GM21381 (cell line): ENCODE data around the gene NEK2.

ENCODE experiments used
- ATAC-seq: cut with Tn5 transposase; IDR thresholded peaks from one replicate; pipeline ENCODE4 v1.9.1; 2021; ENCODE audit warnings: mild to moderate bottlenecking, moderate library complexity; ENCODE audit not compliant: unreplicated experiment

The NEK2 gene

DNA sequence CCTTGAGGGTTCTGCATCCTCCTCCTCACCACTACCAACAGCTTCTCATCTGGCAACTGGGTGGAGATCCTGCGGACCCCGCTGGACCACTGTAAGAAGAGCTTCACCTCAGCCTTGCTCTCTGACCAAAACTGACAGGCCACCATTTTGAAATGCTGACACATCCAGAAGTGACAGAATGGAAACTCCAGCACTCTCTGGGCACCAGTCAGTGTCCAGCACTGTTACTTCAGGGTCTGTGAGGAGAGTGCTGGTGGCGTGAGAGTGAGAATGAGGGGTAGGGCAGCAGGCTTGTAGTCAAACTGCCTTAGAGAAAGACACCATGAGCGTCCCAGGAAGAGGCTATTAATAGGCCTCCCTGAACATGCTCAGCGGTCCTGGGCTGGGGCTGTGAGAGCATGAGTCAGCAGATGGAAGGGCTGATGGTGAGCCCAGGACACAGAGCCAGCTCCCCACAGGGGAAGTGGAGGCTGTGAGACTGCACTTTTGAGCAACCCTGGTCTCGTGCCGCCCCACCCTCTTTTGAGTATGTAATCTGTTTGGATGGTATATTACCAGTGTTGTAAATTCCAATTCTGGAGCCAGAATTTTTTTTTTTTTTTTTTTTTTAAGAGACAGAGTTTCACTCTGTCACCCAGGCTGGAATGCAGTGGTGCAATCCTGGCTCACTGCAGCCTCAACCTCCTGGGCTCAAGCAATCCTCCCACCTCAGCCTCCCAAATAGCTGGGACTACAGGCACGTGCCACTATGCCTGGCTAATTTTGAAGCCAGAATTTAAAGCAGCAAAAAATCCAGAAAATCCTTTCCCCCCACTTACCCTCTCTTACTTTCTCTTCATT lies 62.1 kb downstream of the NEK2 start:
- ATAC-seq = no peak

DNA sequence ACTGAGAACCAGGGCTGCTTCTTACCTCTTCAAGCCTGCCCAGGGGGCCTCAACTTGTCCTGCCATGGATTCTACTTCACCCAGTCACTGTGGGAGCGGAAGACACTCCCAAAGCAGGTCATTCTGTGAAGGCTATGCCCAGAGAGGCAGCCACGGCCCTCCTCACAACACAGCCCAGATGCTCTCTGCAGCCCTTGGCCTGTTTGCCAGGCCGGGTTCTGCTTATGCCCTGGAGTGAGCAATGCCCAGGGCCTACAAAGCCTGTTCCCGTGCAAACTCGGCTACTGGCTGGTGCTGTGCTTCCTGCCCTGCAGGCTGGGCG lies 62.7 kb downstream of the NEK2 start:
- no peak for ATAC-seq
